IMR-90 (cell line): ENCODE results near the gene TMEM62. TPM values are rescaled to one million over a fixed set of nuclear protein-coding genes. Genes with fewer than 3 reads are reported as not detected.

ENCODE experiments used
- ATAC-seq: fragments of 200-7000 bp; cut with Tn5 transposase; 2 replicates; pipeline ENCODE4 v1.9.1; 2020; ENCODE audit warnings: low read depth, mild to moderate bottlenecking, moderate library complexity
- BruUV-seq: library from RNA; stranded (reverse); fragments of 400-500 nt; replicated peaks from 2 replicates; lab custom pipeline; 2021; lab: Mats Ljungman, UMichigan
- CTCF ChIA-PET: fragments of 300-600 bp; formaldehyde crosslinking; extraction: SDS; loops from one replicate; lab custom pipeline; 2021; ENCODE audit warnings: antibody characterized with exemption; lab: Yijun Ruan, JAX
- POLR2A ChIA-PET: fragments of 300-600 bp; sonication (Branson Sonifier 250); formaldehyde crosslinking; loops from one replicate; lab custom pipeline; 2022; ENCODE audit warnings: antibody characterized with exemption; ENCODE audit not compliant: unreplicated experiment; lab: Charles Lee
- DNase-seq: peaks from one replicate; pipeline ENCODE4 v3.0.0; 2013
- H2AFZ ChIP-seq: replicated peaks from 2 replicates; pipeline ENCODE3; 2013; ENCODE audit warnings: low read length, mild to moderate bottlenecking; ENCODE audit not compliant: poor library complexity
- H2AK5ac ChIP-seq: 2 replicates; pipeline ENCODE4 v1.6.1; 2013; ENCODE audit warnings: low read depth, low read length, inconsistent platforms
- H2AK9ac ChIP-seq: replicated peaks from 2 replicates; pipeline ENCODE3; 2013; ENCODE audit warnings: mild to moderate bottlenecking, low read depth, low read length, moderate library complexity; ENCODE audit not compliant: poor library complexity
- H2BK120ac ChIP-seq: 2 replicates; pipeline ENCODE4 v1.6.1; 2013; ENCODE audit warnings: low read depth, low read length, inconsistent platforms
- H2BK15ac ChIP-seq: 3 replicates; pipeline ENCODE4 v1.6.1; 2013; ENCODE audit warnings: low read depth, low read length, inconsistent platforms
- H2BK20ac ChIP-seq: 2 replicates; pipeline ENCODE4 v1.6.1; 2013; ENCODE audit warnings: low read depth, mild to moderate bottlenecking, inconsistent platforms, low read length, moderate library complexity
- H2BK5ac ChIP-seq: 2 replicates; pipeline ENCODE4 v1.6.1; 2013; ENCODE audit warnings: mild to moderate bottlenecking, low read depth, low read length, inconsistent platforms; ENCODE audit not compliant: poor library complexity, severe bottlenecking
- H3K14ac ChIP-seq: replicated peaks from 2 replicates; pipeline ENCODE4 v1.6.1; 2013; ENCODE audit warnings: low read depth, low read length, inconsistent platforms
- H3K18ac ChIP-seq: 2 replicates; pipeline ENCODE4 v1.6.1; 2013; ENCODE audit warnings: low read depth, low read length, control low read depth
- H3K23ac ChIP-seq: 2 replicates; pipeline ENCODE4 v1.6.1; 2013; ENCODE audit warnings: low read depth, low read length, inconsistent platforms
- H3K27ac ChIP-seq: 2 replicates; pipeline ENCODE4 v1.5.1; 2013; ENCODE audit warnings: mild to moderate bottlenecking, control low read depth, low read length; ENCODE audit not compliant: insufficient read depth
- H3K27me3 ChIP-seq: 2 replicates; pipeline ENCODE4 v1.6.1; 2013; ENCODE audit warnings: low read length; ENCODE audit not compliant: control insufficient read depth, insufficient read depth
- H3K36me3 ChIP-seq: 2 replicates; pipeline ENCODE4 v1.6.1; 2013; ENCODE audit warnings: low read length, mixed read lengths; ENCODE audit not compliant: control insufficient read depth, insufficient read depth
- H3K4ac ChIP-seq: 2 replicates; pipeline ENCODE4 v1.6.1; 2013; ENCODE audit warnings: low read depth, low read length, inconsistent platforms
- H3K4me1 ChIP-seq: 2 replicates; pipeline ENCODE4 v1.6.1; 2013; ENCODE audit warnings: low read length, mixed read lengths; ENCODE audit not compliant: control insufficient read depth, insufficient read depth
- H3K4me2 ChIP-seq: 2 replicates; pipeline ENCODE4 v1.6.1; 2013; ENCODE audit warnings: low read depth, mild to moderate bottlenecking, control low read depth, low read length, moderate library complexity
- H3K4me3 ChIP-seq: 2 replicates; pipeline ENCODE4 v1.5.1; 2013; ENCODE audit warnings: low read depth, mild to moderate bottlenecking, control low read depth, low read length, moderate library complexity; ENCODE audit not compliant: insufficient read depth
- H3K56ac ChIP-seq: 2 replicates; pipeline ENCODE4 v1.6.1; 2013; ENCODE audit warnings: low read length, inconsistent platforms; ENCODE audit not compliant: insufficient read depth; ENCODE audit errors: extremely low read depth
- H3K79me1 ChIP-seq, 2 experiments: 2 replicates each; pipeline ENCODE4 v1.6.1; 2013; ENCODE audit warnings: low read length in 2 of 2, inconsistent platforms in 1 of 2, low read depth in 1 of 2
- H3K9ac ChIP-seq: 2 replicates; pipeline ENCODE4 v1.6.1; 2013; ENCODE audit warnings: low read depth, low read length, control low read depth
- H3K9me1 ChIP-seq: 2 replicates; pipeline ENCODE4 v1.6.1; 2013; ENCODE audit warnings: low read length, inconsistent platforms; ENCODE audit not compliant: insufficient read depth
- H3K9me3 ChIP-seq: 2 replicates; pipeline ENCODE4 v1.6.1; 2013; ENCODE audit warnings: low read length; ENCODE audit not compliant: control insufficient read depth, insufficient read depth
- H4K20me1 ChIP-seq: 2 replicates; pipeline ENCODE4 v1.6.1; 2013; ENCODE audit warnings: low read length, inconsistent platforms; ENCODE audit not compliant: insufficient read depth
- H4K5ac ChIP-seq: 2 replicates; pipeline ENCODE4 v1.6.1; 2013; ENCODE audit warnings: mild to moderate bottlenecking, low read depth, low read length, control low read depth
- H4K8ac ChIP-seq, 2 experiments: 2 replicates each; pipeline ENCODE4 v1.6.1; 2013; ENCODE audit warnings: low read depth in 2 of 2, low read length in 2 of 2, control low read depth in 1 of 2, inconsistent platforms in 1 of 2
- H4K91ac ChIP-seq: 2 replicates; pipeline ENCODE4 v1.6.1; 2013; ENCODE audit warnings: low read depth, low read length, inconsistent platforms; ENCODE audit not compliant: insufficient read depth
- CEBPB ChIP-seq: IDR thresholded peaks from 2 replicates; pipeline ENCODE4 v1.6.1; 2012; ENCODE audit warnings: low read depth, low read length, improper control_type of control experiment
- CHD1 ChIP-seq: IDR thresholded peaks from 2 replicates; pipeline ENCODE4 v1.6.1; 2012; ENCODE audit warnings: low read depth, low read length, improper control_type of control experiment
- MAFK ChIP-seq: IDR thresholded peaks from 2 replicates; pipeline ENCODE4 v1.6.1; 2012; ENCODE audit warnings: low read depth, low read length, improper control_type of control experiment
- MAZ ChIP-seq: IDR thresholded peaks from 2 replicates; pipeline ENCODE4 v1.6.1; 2012; ENCODE audit warnings: low read depth, mild to moderate bottlenecking, low read length, improper control_type of control experiment, moderate library complexity, borderline replicate concordance
- RAD21 ChIP-seq: IDR thresholded peaks from 2 replicates; pipeline ENCODE4 v1.6.1; 2012; ENCODE audit warnings: low read length, improper control_type of control experiment
- RCOR1 ChIP-seq: IDR thresholded peaks from 2 replicates; pipeline ENCODE4 v1.6.1; 2012; ENCODE audit warnings: mild to moderate bottlenecking, low read length, improper control_type of control experiment; ENCODE audit not compliant: insufficient replicate concordance
- SMC3 ChIP-seq: fragments of 150-350 bp; IDR thresholded peaks from 2 replicates; pipeline ENCODE4 v1.6.1; 2016; ENCODE audit warnings: low read depth, mild to moderate bottlenecking, antibody characterized with exemption, low read length, moderate library complexity
- dilution Hi-C: fragments of 300-500 bp; cut with HindIII; formaldehyde crosslinking; loops from one replicate; pipeline ENCODE4 v1.14.3; 2018; ENCODE audit warnings: low sequenced_read_pairs; ENCODE audit not compliant: unreplicated experiment
- in situ Hi-C: fragments of 300-500 bp; cut with MboI; formaldehyde crosslinking; loops from 3 replicates; pipeline ENCODE4 v1.14.3; 2019; ENCODE audit warnings: low sequenced_read_pairs, inconsistent platforms, mixed read lengths
- intact Hi-C: fragments of 100-400 bp; cut with micrococcal nuclease; formaldehyde crosslinking; loops from 2 replicates; pipeline ENCODE4 v1.10.0; 2022
- polyA plus RNA-seq, 3 experiments: library from polyadenylated mRNA; depleted of rRNA; stranded (reverse); fragments of >200 nt; gene quantifications; 2 replicates each; pipeline ENCODE4 v1.2.3, GENCODE V29; 2012; ENCODE audit warnings: low replicate concordance in 1 of 3
- total RNA-seq: library from RNA; depleted of rRNA; stranded (reverse); fragments of >200 nt; gene quantifications from 2 replicates; pipeline ENCODE4 v1.2.3, GENCODE V29; 2012
- TF ChIP-seq, protein P1 (sequence below): fragments of 150-350 bp; IDR thresholded peaks from 2 replicates; pipeline ENCODE4 v1.6.1; 2016; ENCODE audit warnings: low read depth, mild to moderate bottlenecking, low read length, moderate library complexity, borderline replicate concordance

Gene TMEM62
- total and polyA plus RNA-seq, 2 of the 4 experiments (the other 2 are of a cell fraction) = 3.7 to 5.6 TPM

DNA sequence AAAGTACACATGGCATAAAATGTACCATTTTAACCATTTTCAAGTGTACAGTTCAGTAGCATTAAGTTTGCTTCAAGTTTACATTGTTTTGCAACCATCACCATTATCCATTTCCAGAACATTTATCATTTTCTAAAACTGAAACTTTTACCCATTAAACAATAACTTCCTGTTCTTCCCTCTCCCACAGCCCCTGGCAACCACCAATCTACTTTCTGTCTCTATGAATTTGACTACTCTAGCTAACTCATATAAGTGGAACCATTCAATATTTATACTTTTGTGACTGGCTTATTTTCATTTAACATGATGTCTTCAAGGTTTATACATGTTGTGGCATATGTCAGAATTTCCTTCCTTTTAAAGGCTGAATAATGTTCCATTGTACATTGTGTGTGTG, 19.9 kb downstream of the TMEM62 start:
- H2BK120ac ChIP-seq = no peak overlapping the region
- ChIA-PET CTCF (no interaction called here), POLR2A (no interaction called here)
- dilution Hi-C loops = no loop called here
- no peaks in the 10 kb centered on the region for H3K9me3 ChIP-seq
- H2BK20ac ChIP-seq = no peak overlapping the region
- H3K4me3 ChIP-seq = no peak overlapping the region
- H3K14ac ChIP-seq = no peak overlapping the region
- no peak overlapping the region for H3K4me2 ChIP-seq
- ATAC-seq (no peak), DNase-seq (no peak)
- H4K8ac ChIP-seq = no peak overlapping the region
- no peak overlapping the region for H2AFZ ChIP-seq
- H4K91ac ChIP-seq = no peak overlapping the region
- no peak overlapping the region for H2AK9ac ChIP-seq
- no peak overlapping the region for H3K9ac ChIP-seq
- no peak overlapping the region for H2AK5ac ChIP-seq
- TF ChIP-seq RCOR1 (no peak), CEBPB (no peak), CHD1 (no peak), MAZ (no peak), MAFK (no peak), SMC3 (no peak), RAD21 (no peak)
- TF ChIP-seq, protein P1, sequence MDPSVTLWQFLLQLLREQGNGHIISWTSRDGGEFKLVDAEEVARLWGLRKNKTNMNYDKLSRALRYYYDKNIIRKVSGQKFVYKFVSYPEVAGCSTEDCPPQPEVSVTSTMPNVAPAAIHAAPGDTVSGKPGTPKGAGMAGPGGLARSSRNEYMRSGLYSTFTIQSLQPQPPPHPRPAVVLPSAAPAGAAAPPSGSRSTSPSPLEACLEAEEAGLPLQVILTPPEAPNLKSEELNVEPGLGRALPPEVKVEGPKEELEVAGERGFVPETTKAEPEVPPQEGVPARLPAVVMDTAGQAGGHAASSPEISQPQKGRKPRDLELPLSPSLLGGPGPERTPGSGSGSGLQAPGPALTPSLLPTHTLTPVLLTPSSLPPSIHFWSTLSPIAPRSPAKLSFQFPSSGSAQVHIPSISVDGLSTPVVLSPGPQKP = no peak
- H2BK5ac ChIP-seq = no peak overlapping the region
- H3K9me1 ChIP-seq = peaks cover 2% of the 10 kb centered on the region
- TSS peak; percentile 22 for BruUV-seq
- peaks cover 0 to 5% of the 10 kb centered on the region in 2 experiments; a peak in 3 of 4 replicates for H3K79me1 ChIP-seq
- no peak overlapping the region for H2BK15ac ChIP-seq
- intact Hi-C loops = no loop called here
- H3K36me3 ChIP-seq = peaks cover 8% of the 10 kb centered on the region
- no peak overlapping the region for H3K4ac ChIP-seq
- no peak overlapping the region for H4K5ac ChIP-seq
- no peaks in the 10 kb centered on the region for H3K27me3 ChIP-seq
- no peak overlapping the region for H3K18ac ChIP-seq
- no peaks in the 10 kb centered on the region for H4K20me1 ChIP-seq
- no peak overlapping the region for H3K56ac ChIP-seq
- in situ Hi-C loops = no loop called here
- H3K4me1 ChIP-seq = peaks cover 2% of the 10 kb centered on the region; the same call in 1 of the 2 replicates
- no peak overlapping the region for H3K27ac ChIP-seq
- H3K23ac ChIP-seq = no peak overlapping the region
